D721Med (cell line): ENCODE results near the gene BARD1.
"Not testable (repeated sequence)": the region's sequence is repeated elsewhere in the genome, so short reads cannot be mapped to it uniquely, and the experiment has no call there.

Experiments
- DNase-seq: peaks from one replicate; pipeline ENCODE4 v3.0.0; 2011; ENCODE audit warnings: low spot score; ENCODE audit not compliant: insufficient read length
- FAIRE-seq: peaks from 2 replicates; lab custom pipeline; 2011; peaks lifted over from hg19 to GRCh38; lab: Jason Lieb, UNC
- CTCF ChIP-seq: IDR thresholded peaks from 2 replicates; pipeline ENCODE4 v1.5.1; 2012; ENCODE audit warnings: mild to moderate bottlenecking, control low read depth; ENCODE audit not compliant: insufficient read depth; ENCODE audit errors: missing control alignments

Gene BARD1

GRCh38 chr2:214742119-214742518, 67.4 kb downstream of the BARD1 start:
- TF ChIP-seq CTCF: no peak

GRCh38 chr2:214740867-214741395, 68.6 kb downstream of the BARD1 start:
- TF ChIP-seq CTCF: no peak
- FAIRE-seq (no peak), DNase-seq (no peak)

More at GRCh38 chr2:214742119-214742518, 67.4 kb downstream of the BARD1 start:
- FAIRE-seq (no peak), DNase-seq (no peak)

GRCh38 chr2:214737188-214737587, 72.3 kb downstream of the BARD1 start:
- FAIRE-seq: no peak
- no peak for DNase-seq
- TF ChIP-seq CTCF: no peak

GRCh38 chr2:214730800-214731407, 78.6 kb downstream of the BARD1 start:
- DNase-seq (no peak), FAIRE-seq (no peak)
- no peak for TF ChIP-seq CTCF

- FAIRE-seq (no peak), DNase-seq (no peak)
- no peak for TF ChIP-seq CTCF
These were observed 79.2 kb downstream of the BARD1 start for GRCh38 chr2:214730248-214730647.

GRCh38 chr2:214724741-214725140, 84.7 kb downstream of the BARD1 start:
- no peak for FAIRE-seq
- no peak for DNase-seq
- TF ChIP-seq CTCF: no peak

- DNase-seq, FAIRE-seq: not testable (repeated sequence)
These were observed 91.6 kb downstream of the BARD1 start for GRCh38 chr2:214717837-214718236.
